Measurements from ENCODE around the gene PSMB9.

PSMB9 gene

DNA sequence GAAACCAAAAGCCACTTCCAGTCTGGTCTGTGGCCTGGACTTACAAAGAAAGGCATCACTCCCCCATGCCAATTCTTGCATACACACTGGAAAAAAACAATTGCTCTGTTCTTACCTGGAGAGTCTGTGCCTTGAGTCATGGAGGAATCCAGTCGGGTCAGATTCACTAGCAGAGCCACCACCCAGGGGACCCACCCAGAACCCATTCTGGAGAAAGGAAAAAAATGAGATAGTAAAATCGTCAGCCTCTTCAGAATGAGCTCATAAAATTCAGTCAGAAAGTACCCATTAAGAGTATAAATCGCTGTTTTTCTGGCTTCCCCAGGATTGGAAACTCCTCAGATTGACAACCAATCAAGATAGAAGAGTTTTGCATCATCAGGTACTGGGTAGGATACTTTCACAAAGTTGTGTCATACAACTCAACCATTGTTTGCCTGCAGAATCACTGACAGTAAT is 37.2 kb upstream of the PSMB9 start, which contains the start of gene HLA-DOB:
Gene HLA-DOB, minus strand, starts transcription at position 257 of the 459 bp plus-strand sequence. Its CDS starts 51 bp downstream, at position 206.
- TF ChIP-seq, protein P1, sequence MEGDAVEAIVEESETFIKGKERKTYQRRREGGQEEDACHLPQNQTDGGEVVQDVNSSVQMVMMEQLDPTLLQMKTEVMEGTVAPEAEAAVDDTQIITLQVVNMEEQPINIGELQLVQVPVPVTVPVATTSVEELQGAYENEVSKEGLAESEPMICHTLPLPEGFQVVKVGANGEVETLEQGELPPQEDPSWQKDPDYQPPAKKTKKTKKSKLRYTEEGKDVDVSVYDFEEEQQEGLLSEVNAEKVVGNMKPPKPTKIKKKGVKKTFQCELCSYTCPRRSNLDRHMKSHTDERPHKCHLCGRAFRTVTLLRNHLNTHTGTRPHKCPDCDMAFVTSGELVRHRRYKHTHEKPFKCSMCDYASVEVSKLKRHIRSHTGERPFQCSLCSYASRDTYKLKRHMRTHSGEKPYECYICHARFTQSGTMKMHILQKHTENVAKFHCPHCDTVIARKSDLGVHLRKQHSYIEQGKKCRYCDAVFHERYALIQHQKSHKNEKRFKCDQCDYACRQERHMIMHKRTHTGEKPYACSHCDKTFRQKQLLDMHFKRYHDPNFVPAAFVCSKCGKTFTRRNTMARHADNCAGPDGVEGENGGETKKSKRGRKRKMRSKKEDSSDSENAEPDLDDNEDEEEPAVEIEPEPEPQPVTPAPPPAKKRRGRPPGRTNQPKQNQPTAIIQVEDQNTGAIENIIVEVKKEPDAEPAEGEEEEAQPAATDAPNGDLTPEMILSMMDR (IDR thresholded peaks at IDR 0.05; ENCODE audit: extremely low read depth, missing control alignments), result no peak
- peak; percentile 84 for DNase-seq (ENCODE audit: low spot score)

DNA sequence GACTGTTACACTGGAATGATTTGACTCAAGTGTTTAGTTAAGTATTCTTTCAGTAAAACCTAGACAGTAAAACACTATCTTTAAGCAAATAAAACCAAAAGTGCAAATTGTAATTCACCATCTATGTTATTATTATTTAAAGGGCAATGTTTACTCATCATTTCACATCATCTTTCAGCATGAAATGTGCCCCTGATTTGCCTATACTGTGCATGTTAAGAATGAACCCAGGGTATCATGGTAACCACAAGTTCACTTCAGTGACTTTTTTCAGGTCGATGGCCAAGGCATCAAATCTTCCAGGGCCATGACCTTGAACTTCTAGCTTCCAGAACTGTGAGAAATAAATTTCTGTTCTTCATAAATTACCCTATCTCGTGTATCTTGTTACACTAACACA is 35.1 kb upstream of the PSMB9 start:
- TF ChIP-seq, protein P1 (IDR thresholded peaks at IDR 0.05; ENCODE audit: extremely low read depth, missing control alignments), result no peak

DNA sequence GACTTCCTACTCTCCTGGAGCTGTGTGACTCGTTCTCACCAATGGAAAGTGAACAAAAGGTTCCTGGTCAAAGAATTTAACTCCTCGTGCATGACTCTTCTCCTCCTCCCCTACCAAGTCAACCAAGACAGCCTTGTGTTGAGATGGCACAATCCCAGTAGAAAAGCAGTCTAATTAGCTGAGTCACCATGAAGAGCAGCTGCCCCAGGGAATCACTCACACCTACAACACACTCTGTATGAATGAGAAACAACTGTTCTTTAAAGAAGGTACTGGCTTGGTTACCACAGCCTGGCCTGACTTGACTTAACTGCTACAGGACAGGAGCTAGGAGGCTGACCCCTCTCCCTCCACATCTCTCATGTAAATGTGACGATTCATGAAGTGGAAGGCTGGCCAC is 34.3 kb upstream of the PSMB9 start:
- DNase-seq (ENCODE audit: low spot score), result no peak
- TF ChIP-seq, protein P1 (IDR thresholded peaks at IDR 0.05; ENCODE audit: extremely low read depth, missing control alignments), result no peak

More for the DNA sequence above, 35.1 kb upstream of the PSMB9 start:
- no peak for DNase-seq (ENCODE audit: low spot score)

DNA sequence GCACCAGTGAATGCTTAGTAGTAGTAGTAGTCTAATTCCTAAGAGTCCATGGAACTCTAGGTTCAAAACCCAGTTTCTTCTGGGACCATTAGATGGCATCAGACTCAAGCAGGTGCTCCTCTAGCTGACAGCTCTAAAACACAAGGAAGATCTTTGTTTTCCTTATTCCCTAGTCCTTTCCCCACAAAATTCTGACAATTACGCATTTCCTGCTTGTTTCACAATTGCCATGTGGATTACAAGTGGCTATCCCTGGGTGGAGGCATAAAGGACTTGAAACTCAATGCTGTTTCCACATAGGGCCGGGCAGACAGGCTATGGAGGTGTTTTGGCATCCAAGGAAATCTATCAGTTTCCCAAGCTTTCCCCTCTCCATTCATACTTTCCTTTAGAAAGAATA is 28.0 kb upstream of the PSMB9 start:
- no peak for DNase-seq (ENCODE audit: low spot score)
- TF ChIP-seq, protein P1 (IDR thresholded peaks at IDR 0.05; ENCODE audit: extremely low read depth, missing control alignments), result no peak

DNA sequence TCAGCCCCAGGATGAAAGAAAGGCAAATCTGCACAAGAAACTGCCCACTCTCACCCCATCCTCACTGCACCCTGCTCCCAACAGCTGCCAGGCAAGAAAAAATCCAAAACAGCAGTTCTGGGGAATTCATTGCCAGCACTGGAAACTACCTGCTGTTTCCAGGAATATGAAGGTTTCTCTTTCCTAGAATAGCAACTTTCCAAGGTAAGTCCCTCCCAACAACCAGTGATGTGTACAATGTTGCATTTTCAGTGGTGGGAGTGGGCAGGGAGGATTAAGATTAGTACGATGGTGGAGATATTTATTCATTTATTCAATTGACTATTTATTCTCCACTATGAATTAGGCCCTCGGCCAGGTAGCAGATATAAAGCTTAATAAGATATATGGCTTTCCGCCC is 27.0 kb upstream of the PSMB9 start:
- no peak for DNase-seq (ENCODE audit: low spot score)
- TF ChIP-seq, protein P1 (IDR thresholded peaks at IDR 0.05; ENCODE audit: extremely low read depth, missing control alignments), result no peak

DNA sequence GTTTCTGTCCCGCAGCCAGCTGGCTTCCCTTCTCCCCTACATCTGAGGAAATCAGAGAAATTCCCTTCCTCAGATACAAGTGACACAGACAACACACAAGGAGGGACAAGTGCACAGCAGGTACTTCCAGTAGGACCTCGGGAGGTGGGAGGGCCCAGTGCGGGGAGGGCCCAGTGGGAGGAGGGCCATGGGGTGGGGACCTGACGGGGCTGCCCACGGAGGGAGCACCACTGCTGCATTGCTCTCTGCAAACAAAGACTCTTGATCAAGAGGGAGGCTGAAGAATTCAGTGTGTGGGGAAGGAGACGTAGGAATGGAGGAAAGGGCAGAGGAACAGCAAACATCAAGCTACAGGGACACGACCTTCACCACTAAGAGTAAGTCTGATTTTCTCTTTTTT is 24.5 kb upstream of the PSMB9 start:
- no peak for DNase-seq (ENCODE audit: low spot score)
- TF ChIP-seq, protein P1 (IDR thresholded peaks at IDR 0.05; ENCODE audit: extremely low read depth, missing control alignments), result no peak

DNA sequence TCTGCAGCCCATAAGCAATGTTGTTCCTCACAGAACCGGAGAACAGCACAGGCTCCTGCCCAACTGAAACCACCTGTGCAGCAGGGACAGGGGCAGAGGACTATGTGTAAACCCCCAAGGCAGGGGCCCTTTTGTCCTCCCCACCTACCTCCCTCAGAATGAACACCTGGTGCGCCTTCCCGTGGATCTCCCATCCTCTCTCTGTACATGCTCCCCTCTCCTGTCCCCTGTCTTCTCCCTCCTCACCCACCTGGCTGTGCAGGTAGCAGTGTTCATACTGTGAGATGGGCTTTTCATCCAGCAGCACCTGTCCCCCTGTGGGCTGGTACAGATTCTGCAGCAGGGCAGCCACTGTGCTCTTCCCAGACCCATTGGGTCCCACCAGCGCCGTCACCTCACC is 24.0 kb upstream of the PSMB9 start:
- DNase-seq (ENCODE audit: low spot score), result no peak
- TF ChIP-seq, protein P1 (IDR thresholded peaks at IDR 0.05; ENCODE audit: extremely low read depth, missing control alignments), result no peak

All from GM20000 (cell line).